Measurements from ENCODE around the gene GMDS. TPM values are rescaled to one million over a fixed set of nuclear protein-coding genes. Genes with fewer than 3 reads are reported as not detected.

Gene GMDS
- total RNA-seq, 1 experiment from 2014 or later = 35.0 TPM

GRCh38 chr6:1624851-1625781 is 620.3 kb downstream of the GMDS start:
- no peaks in the 10 kb centered on the region for H3K36me3 Mint-ChIP-seq
- ATAC-seq (peak; percentile 8), DNase-seq (ENCODE audit: low spot score) (no peak)
- H3K27me3 Mint-ChIP-seq (ENCODE audit: low read depth) = peaks cover 97% of the 10 kb centered on the region
- H3K4me3 Mint-ChIP-seq = peak overlapping the region; percentile 63
- TF ChIP-seq NR3C1 (CRISPR knock-in tag; conservative IDR thresholded peaks at IDR 0.05; ENCODE audit: low read depth) = no peak
- no peak for TF ChIP-seq E2F1 (CRISPR knock-in tag; IDR thresholded peaks at IDR 0.05)
- no peak for TF ChIP-seq CTCF (IDR thresholded peaks at IDR 0.05)
- TF ChIP-seq SP1 (CRISPR knock-in tag; conservative IDR thresholded peaks at IDR 0.05) = no peak
- TF ChIP-seq STAT6 (CRISPR knock-in tag; conservative IDR thresholded peaks at IDR 0.05; ENCODE audit: low read depth) = no peak
- TF ChIP-seq CREM (CRISPR knock-in tag; IDR thresholded peaks at IDR 0.05) = no peak
- no peak for TF ChIP-seq SOX15 (CRISPR knock-in tag; IDR thresholded peaks at IDR 0.05)
- TF ChIP-seq FOXJ3 (CRISPR knock-in tag; IDR thresholded peaks at IDR 0.05; ENCODE audit: borderline replicate concordance) = no peak
- no peak for TF ChIP-seq NFATC4 (CRISPR knock-in tag; IDR thresholded peaks at IDR 0.05)
- no peak for TF ChIP-seq ZNF423 (CRISPR knock-in tag; IDR thresholded peaks at IDR 0.05)
- no peak for TF ChIP-seq USF1 (CRISPR knock-in tag; IDR thresholded peaks at IDR 0.05)
- no peak for TF ChIP-seq PREB (CRISPR knock-in tag; IDR thresholded peaks at IDR 0.05; ENCODE audit: borderline replicate concordance)
- peaks cover 28% of the 10 kb centered on the region for H3K4me1 Mint-ChIP-seq
- ChIA-PET POLR2A (interaction anchor here (0.5 to 0.9 kb wide), 4 partner anchors 10 to 309 kb away, joined by 3 read pairs; no protein-coding TSS in a partner anchor), CTCF (interaction anchor here (0.6 to 3.5 kb wide), 7 partner anchors 14 to 729 kb away, joined by 3 to 19 read pairs (median 4); no protein-coding TSS in a partner anchor)
- H3K27ac Mint-ChIP-seq = no peak overlapping the region
- no peaks in the 10 kb centered on the region for H3K9me3 Mint-ChIP-seq

GRCh38 chr6:1624058-1624850 is 621.2 kb downstream of the GMDS start:
- peak; percentile 7 for ATAC-seq
- H3K9me3 Mint-ChIP-seq = no peaks in the 10 kb centered on the region
- ChIA-PET POLR2A (interaction anchor here (0.6 to 0.9 kb wide), 3 partner anchors 9 to 17 kb away, joined by 3 read pairs; no protein-coding TSS in a partner anchor), CTCF (interaction anchor here (0.6 to 3.5 kb wide), 6 partner anchors 13 to 730 kb away, joined by 3 to 19 read pairs (median 4); no protein-coding TSS in a partner anchor)
- H3K27me3 Mint-ChIP-seq (ENCODE audit: low read depth) = peaks cover 99% of the 10 kb centered on the region
- peaks cover 27% of the 10 kb centered on the region for H3K4me1 Mint-ChIP-seq
- TF ChIP-seq ZNF219 (CRISPR knock-in tag; IDR thresholded peaks at IDR 0.05; ENCODE audit: borderline replicate concordance) (no peak), ATF6 (CRISPR knock-in tag; IDR thresholded peaks at IDR 0.05) (no peak), ZNF423 (CRISPR knock-in tag; IDR thresholded peaks at IDR 0.05) (peak; percentile 2; the same call in 1 of the 2 replicates), FOXP4 (CRISPR knock-in tag; IDR thresholded peaks at IDR 0.05) (no peak)
- H3K4me3 Mint-ChIP-seq = peak overlapping the region; percentile 63
- no peak overlapping the region for H3K27ac Mint-ChIP-seq
- DNase-seq (ENCODE audit: low spot score) = peak; percentile 51
- H3K36me3 Mint-ChIP-seq = no peaks in the 10 kb centered on the region

All from WTC11 (cell line).